K562 (cell line): Measurements from ENCODE around the gene ENDOV. TPM values are rescaled to one million over a fixed set of nuclear protein-coding genes. Genes with fewer than 3 reads are reported as not detected.
A peak's percentile ranks its signal among the peaks of the same experiment; 100 is the strongest.

Experiments used
- ATAC-seq: fragments of 200-7000 bp; cut with Tn5 transposase; 3 replicates; pipeline ENCODE4 v1.9.1; 2020; ENCODE audit warnings: moderate library complexity
- BruUV-seq: library from RNA; stranded (reverse); fragments of 400-500 nt; replicated peaks from 2 replicates; lab custom pipeline; 2021; lab: Mats Ljungman, UMichigan
- CTCF ChIA-PET: fragments of 300-600 bp; formaldehyde crosslinking; extraction: SDS; loops from one replicate; lab custom pipeline; 2021; ENCODE audit warnings: low intra/inter-chr PET ratio; lab: Yijun Ruan, JAX
- POLR2A ChIA-PET: fragments of 300-600, 350-650 bp; sonication (Branson Sonifier 250); formaldehyde crosslinking; extraction: SDS; loops from one replicate; lab custom pipeline; 2021; ENCODE audit warnings: antibody characterized with exemption, inconsistent platforms; lab: Yijun Ruan, JAX
- DNase-seq, 4 experiments: peaks; one replicate each; pipeline versions ENCODE4 v3.0.0 to v3.0.0-alpha.2; 2011 to 2018; ENCODE audit warnings: low spot score in 3 of 4, mixed read lengths in 3 of 4; ENCODE audit errors: extremely low read depth in 1 of 4
- FAIRE-seq: peaks from 2 replicates; lab custom pipeline; 2011; peaks lifted over from hg19 to GRCh38; lab: Jason Lieb, UNC
- H2AFZ ChIP-seq: 2 replicates; pipeline ENCODE4 v1.6.0; 2011; ENCODE audit warnings: low read depth, low read length, control low read depth, inconsistent platforms
- H3K27ac ChIP-seq: fragments of 200-600 bp; 3 replicates; pipeline ENCODE4 v1.8.0; 2011; ENCODE audit warnings: low read depth, mild to moderate bottlenecking, control low read depth, inconsistent platforms, low read length, moderate library complexity, mixed read lengths; ENCODE audit errors: extremely low read depth
- H3K27me3 ChIP-seq, 2 experiments: fragments of 300-600 bp in 1 of 2; 2 replicates in 1 of 2; 3 replicates in 1 of 2; pipeline versions ENCODE4 v1.6.0 to v1.8.0; 2011; ENCODE audit warnings: inconsistent platforms in 2 of 2, low read length in 2 of 2, mild to moderate bottlenecking in 1 of 2, mixed read lengths in 1 of 2, moderate library complexity in 1 of 2; ENCODE audit not compliant: control insufficient read depth in 2 of 2, insufficient read depth in 2 of 2
- H3K36me3 ChIP-seq: fragments of 300-600 bp; 3 replicates; pipeline ENCODE4 v1.8.0; 2011; ENCODE audit warnings: mild to moderate bottlenecking, low read length, inconsistent platforms; ENCODE audit not compliant: control insufficient read depth, insufficient read depth
- H3K4me1 ChIP-seq, 2 experiments: fragments of 200-600 bp in 1 of 2; replicated peaks in 1 of 2; 2 replicates in 1 of 2; 3 replicates in 1 of 2; pipeline versions ENCODE4 v1.5.1 to v1.8.0; 2011; ENCODE audit warnings: inconsistent platforms in 2 of 2, low read length in 2 of 2, mild to moderate bottlenecking in 1 of 2, mixed read lengths in 1 of 2, moderate library complexity in 1 of 2; ENCODE audit not compliant: control insufficient read depth in 2 of 2, insufficient read depth in 2 of 2
- H3K4me2 ChIP-seq: 2 replicates; pipeline ENCODE4 v1.6.1; 2011; ENCODE audit warnings: low read length, control low read depth, inconsistent platforms, mixed read lengths; ENCODE audit not compliant: insufficient read depth
- H3K4me3 ChIP-seq: fragments of 200-600 bp; sonication (generic), shearing (Covaris generic); 2 replicates; pipeline ENCODE4 v1.5.1; 2016; ENCODE audit warnings: control low read depth, inconsistent platforms
- H3K79me2 ChIP-seq: fragments of 200-600 bp; 3 replicates; pipeline ENCODE4 v1.8.0; 2011; ENCODE audit warnings: low read length, inconsistent platforms; ENCODE audit not compliant: control insufficient read depth, insufficient read depth
- H3K9ac ChIP-seq, 2 experiments: 2 replicates each; pipeline versions ENCODE4 v1.6.0 to v1.6.1; 2011; ENCODE audit warnings: low read depth in 2 of 2, low read length in 2 of 2, control low read depth in 1 of 2, inconsistent platforms in 1 of 2, mild to moderate bottlenecking in 1 of 2, mixed read lengths in 1 of 2; ENCODE audit not compliant: insufficient read depth in 1 of 2
- H3K9me1 ChIP-seq: one replicate; pipeline ENCODE4 v1.6.0; 2011; ENCODE audit warnings: inconsistent platforms, mild to moderate bottlenecking, low read length, moderate library complexity; ENCODE audit not compliant: control insufficient read depth, insufficient read depth
- H3K9me3 ChIP-seq: replicated peaks from 2 replicates; pipeline ENCODE4 v1.5.1; 2011; ENCODE audit warnings: low read depth, low read length, inconsistent platforms; ENCODE audit not compliant: control insufficient read depth, insufficient read depth
- H4K20me1 ChIP-seq: replicated peaks from 2 replicates; pipeline ENCODE4 v1.6.1; 2011; ENCODE audit warnings: low read length, inconsistent platforms, mixed read lengths; ENCODE audit not compliant: control insufficient read depth, insufficient read depth
- CBX3 ChIP-seq, 2 experiments: IDR thresholded peaks; 1 replicate in 1 of 2; 2 replicates in 1 of 2; pipeline ENCODE4 v1.6.1; 2012; ENCODE audit warnings: inconsistent platforms in 2 of 2, low read length in 2 of 2, borderline replicate concordance in 1 of 2, control low read depth in 1 of 2
- ZNF780A ChIP-seq: fragments of 250-450 bp; sonication (Bioruptor Pico); IDR thresholded peaks from 2 replicates; pipeline ENCODE4 v1.5.0; 2021; ENCODE audit warnings: mild to moderate bottlenecking
- WGBS: fragments of 100-300 bp; shearing (Covaris generic); methylation state at CpG from one replicate; pipeline ENCODE4 v1.1.6; 2016; ENCODE audit warnings: low coverage, mixed read lengths; ENCODE audit not compliant: insufficient coverage; ENCODE audit errors: missing lambda C conversion rate; 5-methylcytosine and 5-hydroxymethylcytosine counted together
- in situ Hi-C: fragments of 300-500 bp; cut with MboI; formaldehyde crosslinking; loops from 4 replicates; pipeline ENCODE4 v1.15.0; 2018; ENCODE audit warnings: inconsistent platforms, mixed read lengths
- intact Hi-C: fragments of 100-400 bp; cut with micrococcal nuclease; formaldehyde crosslinking; loops from 2 replicates; pipeline ENCODE4 v1.14.2; 2022
- polyA plus RNA-seq, 8 experiments: library from polyadenylated mRNA; depleted of rRNA in 4 of 8; stranded (reverse) in 5 of 8; unstranded in 3 of 8; fragments of >200 nt; fragmentation: Nextera tagmentation in 2 of 8; fragmentation: Illumina TruSeq in 1 of 8; extraction: Ambion mirVana in 2 of 8; extraction: Trizol in 1 of 8; gene quantifications; 2 replicates each; pipeline versions ENCODE4 v1.2.1 to v1.2.3, GENCODE V29; 2011 to 2014; ENCODE audit warnings: inconsistent platforms in 1 of 8, missing spikeins in 1 of 8
- total RNA-seq, 7 experiments: library from RNA; depleted of rRNA in 6 of 7; stranded (reverse); fragments of >200 nt in 6 of 7; fragmentation: Illumina TruSeq in 2 of 7; extraction: Trizol in 2 of 7; gene quantifications; 2 replicates each; pipeline versions ENCODE4 v1.2.1 to v1.2.3, GENCODE V29; 2011 to 2021; ENCODE audit warnings: low replicate concordance in 1 of 7

The ENDOV gene
- total and polyA plus RNA-seq, 9 of the 15 experiments (the other 6 are each of a cell fraction or from before 2014, with no cell fraction given), result 1.2 to 8.2 (median 3.7) TPM

- no peak for ATAC-seq
- POLR2A ChIA-PET, result interaction anchor here (0.6 to 0.8 kb wide), 3 partner anchors 82 to 655 kb away, joined by 3 to 4 read pairs (median 3); no protein-coding TSS in a partner anchor
- H3K9ac ChIP-seq, result no peak overlapping the region
- in situ Hi-C loops, result no loop called here
- H3K4me1 ChIP-seq, result peaks cover 19 to 46% of the 10 kb centered on the region in 2 experiments
- FAIRE-seq, result no peak
- H3K79me2 ChIP-seq, result peaks cover 3% of the 10 kb centered on the region; the same call in 2 of the 3 replicates
- DNase-seq, result no peak
- no peaks in the 10 kb centered on the region for H3K36me3 ChIP-seq
- 31% methylated on average over 4 of the region's 9 CpGs for WGBS
- no peaks in the 10 kb centered on the region for H3K9me1 ChIP-seq
- intact Hi-C loops, result no loop called here
- no peak overlapping the region for H3K4me3 ChIP-seq
- no TSS peak for BruUV-seq
- no peak overlapping the region for H2AFZ ChIP-seq
- TF ChIP-seq CBX3 (IDR thresholded peaks at IDR 0.05; ENCODE audit: borderline replicate concordance in 1 of 2, low read length in 2 of 2) (0 out of 3 replicates have a peak, but pooled peaks of 1 of the 2 experiments have one; percentile 13), ZNF780A (CRISPR knock-in tag) (no peak)
- TF ChIP-seq, all 486 proteins: peak for 1
- H3K27me3 ChIP-seq, result peaks cover 2 to 38% of the 10 kb centered on the region in 2 experiments; a peak in 2 of 5 replicates
- no peaks in the 10 kb centered on the region for H3K9me3 ChIP-seq
- H3K4me2 ChIP-seq, result no peak overlapping the region
- no peak overlapping the region for H3K27ac ChIP-seq
- no peaks in the 10 kb centered on the region for H4K20me1 ChIP-seq
- CTCF ChIA-PET, result no interaction called here
These were observed 36.3 kb downstream of the ENDOV start for GRCh38 chr17:80451104-80451775.
